ENCODE measurements around the gene PRR14L. TPM values are rescaled to one million over a fixed set of nuclear protein-coding genes. Genes with fewer than 3 reads are reported as not detected.

PRR14L gene
- total and polyA plus RNA-seq, 2 of the 13 experiments (the other 11 are each of a cell fraction or from before 2014, with no cell fraction given): 6.6 to 16.5 TPM

- TF ChIP-seq SP2 (CRISPR knock-in tag; IDR thresholded peaks at IDR 0.05) (peak; percentile 70), POGZ (CRISPR knock-in tag; IDR thresholded peaks at IDR 0.05) (peak; percentile 85), ZBTB38 (CRISPR knock-in tag; IDR thresholded peaks at IDR 0.05) (peak; percentile 66; the same call in 1 of the 2 replicates), MXI1 (IDR thresholded peaks at IDR 0.05; ENCODE audit: borderline replicate concordance, low read depth, low read length) (peak; percentile 97), ZNF747 (CRISPR knock-in tag; IDR thresholded peaks at IDR 0.05; ENCODE audit: borderline replicate concordance) (no peak; the same call in 1 of the 2 replicates), ZNF331 (CRISPR knock-in tag; IDR thresholded peaks at IDR 0.05) (peak; percentile 22; the same call in 1 of the 2 replicates), JUND (CRISPR knock-in tag; IDR thresholded peaks at IDR 0.05) (0 out of 2 replicates have a peak, but pooled peaks have one; percentile 21), ZSCAN22 (CRISPR knock-in tag; IDR thresholded peaks at IDR 0.05) (no peak), ELF3 (CRISPR knock-in tag; IDR thresholded peaks at IDR 0.05) (peak; percentile 33; the same call in 1 of the 2 replicates), ETV6 (CRISPR knock-in tag; conservative IDR thresholded peaks at IDR 0.05) (peak; percentile 65; the same call in 1 of the 2 replicates), ZBTB42 (CRISPR knock-in tag; IDR thresholded peaks at IDR 0.05) (no peak; the same call in 1 of the 2 replicates), ATF4 (CRISPR knock-in tag; IDR thresholded peaks at IDR 0.05) (peak in 1 of 2 experiments; percentile 57; a peak in 1 of 4 replicates), ZNF224 (CRISPR knock-in tag; IDR thresholded peaks at IDR 0.05) (0 out of 2 replicates have a peak, but pooled peaks have one; percentile 74), ZNF788 (CRISPR knock-in tag; IDR thresholded peaks at IDR 0.05; ENCODE audit: borderline replicate concordance) (peak; percentile 40; the same call in 1 of the 2 replicates), SOX13 (IDR thresholded peaks at IDR 0.05) (no peak), SOX13 (CRISPR knock-in tag; conservative IDR thresholded peaks at IDR 0.05 in 1 of 2, IDR thresholded peaks at IDR 0.05 in 1 of 2) (peak in 1 of 2 experiments; percentile 16; a peak in 1 of 4 replicates), ZNF737 (CRISPR knock-in tag; IDR thresholded peaks at IDR 0.05; ENCODE audit: borderline replicate concordance) (no peak), SRSF4 (IDR thresholded peaks at IDR 0.05; ENCODE audit: low read depth, low read length, poor library complexity, severe bottlenecking) (no peak), ZNF775 (CRISPR knock-in tag; IDR thresholded peaks at IDR 0.05; ENCODE audit: borderline replicate concordance) (no peak), ZNF720 (CRISPR knock-in tag; IDR thresholded peaks at IDR 0.05) (no peak), ATM (IDR thresholded peaks at IDR 0.05; ENCODE audit: borderline replicate concordance) (no peak), TSC22D2 (CRISPR knock-in tag; IDR thresholded peaks at IDR 0.05; ENCODE audit: borderline replicate concordance) (peak; percentile 69; the same call in 1 of the 2 replicates), MIXL1 (CRISPR knock-in tag; IDR thresholded peaks at IDR 0.05) (no peak), HHEX (CRISPR knock-in tag; IDR thresholded peaks at IDR 0.05) (no peak), PCBP2 (optimal IDR thresholded peaks at IDR 0.05; ENCODE audit: low read depth, low read length, poor library complexity, severe bottlenecking) (no peak)
- TF ChIP-seq, protein P1, sequence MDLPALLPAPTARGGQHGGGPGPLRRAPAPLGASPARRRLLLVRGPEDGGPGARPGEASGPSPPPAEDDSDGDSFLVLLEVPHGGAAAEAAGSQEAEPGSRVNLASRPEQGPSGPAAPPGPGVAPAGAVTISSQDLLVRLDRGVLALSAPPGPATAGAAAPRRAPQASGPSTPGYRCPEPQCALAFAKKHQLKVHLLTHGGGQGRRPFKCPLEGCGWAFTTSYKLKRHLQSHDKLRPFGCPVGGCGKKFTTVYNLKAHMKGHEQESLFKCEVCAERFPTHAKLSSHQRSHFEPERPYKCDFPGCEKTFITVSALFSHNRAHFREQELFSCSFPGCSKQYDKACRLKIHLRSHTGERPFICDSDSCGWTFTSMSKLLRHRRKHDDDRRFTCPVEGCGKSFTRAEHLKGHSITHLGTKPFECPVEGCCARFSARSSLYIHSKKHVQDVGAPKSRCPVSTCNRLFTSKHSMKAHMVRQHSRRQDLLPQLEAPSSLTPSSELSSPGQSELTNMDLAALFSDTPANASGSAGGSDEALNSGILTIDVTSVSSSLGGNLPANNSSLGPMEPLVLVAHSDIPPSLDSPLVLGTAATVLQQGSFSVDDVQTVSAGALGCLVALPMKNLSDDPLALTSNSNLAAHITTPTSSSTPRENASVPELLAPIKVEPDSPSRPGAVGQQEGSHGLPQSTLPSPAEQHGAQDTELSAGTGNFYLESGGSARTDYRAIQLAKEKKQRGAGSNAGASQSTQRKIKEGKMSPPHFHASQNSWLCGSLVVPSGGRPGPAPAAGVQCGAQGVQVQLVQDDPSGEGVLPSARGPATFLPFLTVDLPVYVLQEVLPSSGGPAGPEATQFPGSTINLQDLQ (CRISPR knock-in tag; IDR thresholded peaks at IDR 0.05): no peak
- TF ChIP-seq, protein P2, sequence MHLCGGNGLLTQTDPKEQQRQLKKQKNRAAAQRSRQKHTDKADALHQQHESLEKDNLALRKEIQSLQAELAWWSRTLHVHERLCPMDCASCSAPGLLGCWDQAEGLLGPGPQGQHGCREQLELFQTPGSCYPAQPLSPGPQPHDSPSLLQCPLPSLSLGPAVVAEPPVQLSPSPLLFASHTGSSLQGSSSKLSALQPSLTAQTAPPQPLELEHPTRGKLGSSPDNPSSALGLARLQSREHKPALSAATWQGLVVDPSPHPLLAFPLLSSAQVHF (CRISPR knock-in tag; IDR thresholded peaks at IDR 0.05): no peak; the same call in 1 of the 2 replicates
These were observed 87.9 kb downstream of the PRR14L start, which contains the start of gene PISD (continued) for GRCh38 chr22:31661851-31662667.

Data from HepG2 (cell line).